NCI-H526 (cell line): Measurements from ENCODE around the gene PLCXD3.

Experiments used
- DNase-seq, 2 experiments: peaks; one replicate each; lab custom pipeline; 2025; lab: John Stamatoyannopoulos, UW

Gene PLCXD3

GRCh38 chr5:41415242-41415641 lies 95.2 kb downstream of the PLCXD3 start:
- no peak for DNase-seq

- no peak for DNase-seq
Observed at GRCh38 chr5:41414598-41414997, 95.8 kb downstream of the PLCXD3 start.

DNA sequence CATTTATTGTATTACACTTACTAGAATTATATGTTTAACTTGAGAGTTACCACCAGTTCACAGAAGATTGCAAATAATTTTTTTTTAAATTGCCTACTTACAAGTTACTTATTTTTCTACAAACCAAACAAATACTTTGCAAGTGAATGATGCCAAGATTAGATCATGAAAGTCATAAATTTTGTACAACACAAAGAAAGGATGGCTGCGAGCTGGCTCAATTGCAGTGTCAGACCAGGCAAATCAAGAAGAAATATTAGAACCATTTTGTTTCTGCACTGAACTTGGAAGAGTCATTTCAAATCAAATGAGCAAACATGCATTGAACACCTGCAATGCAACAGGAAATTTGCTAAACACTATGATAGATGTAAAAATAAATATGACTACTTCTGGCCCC lies 97.3 kb downstream of the PLCXD3 start:
- no peak for DNase-seq

DNA sequence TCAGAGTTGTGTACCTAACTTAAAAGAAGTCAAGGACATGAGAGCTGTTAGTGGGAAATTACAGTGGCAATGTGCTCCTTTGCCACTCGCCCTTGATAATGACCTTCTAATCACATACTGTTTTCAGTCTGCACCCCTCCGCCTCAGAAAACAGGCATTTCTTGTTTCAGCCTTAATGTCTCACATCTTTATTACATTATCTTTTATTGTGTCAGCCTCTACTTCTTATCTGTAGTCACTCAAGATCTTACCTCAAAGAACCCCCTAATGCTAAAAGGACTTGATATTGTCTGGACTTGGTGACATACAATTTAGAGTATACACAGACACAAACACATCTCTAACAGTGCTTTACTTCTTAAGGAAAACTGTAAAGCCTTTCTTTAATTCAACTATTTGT lies 97.9 kb downstream of the PLCXD3 start:
- DNase-seq = no peak

- no peak for DNase-seq
Observed at GRCh38 chr5:41410737-41411136, 99.7 kb downstream of the PLCXD3 start.

GRCh38 chr5:41410307-41410706 lies 100.1 kb downstream of the PLCXD3 start:
- DNase-seq = no peak

DNA sequence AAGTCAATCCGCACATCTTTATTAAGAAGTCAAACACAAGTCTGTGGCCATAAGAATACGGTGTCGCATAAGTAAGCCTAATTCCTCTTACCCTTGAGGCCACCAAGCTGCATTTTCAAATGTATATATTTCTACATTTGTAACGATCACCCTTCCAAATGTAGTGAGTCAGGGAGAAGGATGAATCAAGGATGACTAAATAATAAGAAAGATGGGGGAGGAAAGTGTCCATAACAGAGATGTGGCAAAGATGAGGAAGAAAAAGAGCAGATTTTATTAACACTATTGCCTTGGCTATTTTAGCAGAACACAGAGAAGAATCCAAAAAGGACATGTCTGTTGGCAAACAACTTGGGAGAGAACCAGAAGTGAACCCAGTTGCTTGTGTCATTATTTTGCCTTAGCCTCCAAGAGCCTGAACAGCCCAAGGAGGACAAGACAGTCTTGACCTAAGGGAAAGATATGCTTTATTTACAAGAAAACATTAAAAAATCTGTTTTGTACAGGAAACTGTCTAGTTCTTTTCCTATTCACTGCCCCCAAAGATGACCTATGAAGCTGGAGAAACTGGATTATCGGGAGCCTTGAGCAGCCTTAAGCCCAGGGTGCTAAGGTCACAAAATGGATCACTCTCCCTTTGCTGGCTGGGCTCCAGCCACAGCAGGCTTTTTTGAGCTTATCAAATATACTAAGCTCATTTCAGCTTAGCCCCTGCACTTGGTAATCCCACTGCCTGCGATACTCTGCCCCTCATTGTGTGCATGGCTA lies 101.5 kb downstream of the PLCXD3 start:
- no peak for DNase-seq

GRCh38 chr5:41406936-41407335 lies 103.5 kb downstream of the PLCXD3 start:
- DNase-seq = no peak

DNA sequence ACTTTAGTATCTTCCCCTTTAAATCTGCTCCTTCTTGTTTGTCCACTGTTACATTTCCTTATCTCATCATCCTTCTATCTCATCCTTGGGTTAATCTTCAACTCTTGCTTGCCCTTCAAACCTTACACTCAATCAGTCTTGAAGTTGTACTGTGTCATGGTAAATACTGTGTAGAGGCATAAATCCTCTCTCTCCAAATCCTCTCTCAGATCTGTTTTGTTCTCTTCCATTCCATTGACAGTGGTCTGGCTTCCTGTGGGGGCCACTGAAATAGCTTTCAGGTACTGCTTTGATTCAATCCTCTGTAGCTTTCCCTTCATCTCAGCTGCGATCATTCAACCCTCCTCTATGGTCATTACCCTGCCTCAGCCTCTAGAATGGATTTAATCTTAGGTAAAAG lies 104.0 kb downstream of the PLCXD3 start:
- DNase-seq = no peak

DNA sequence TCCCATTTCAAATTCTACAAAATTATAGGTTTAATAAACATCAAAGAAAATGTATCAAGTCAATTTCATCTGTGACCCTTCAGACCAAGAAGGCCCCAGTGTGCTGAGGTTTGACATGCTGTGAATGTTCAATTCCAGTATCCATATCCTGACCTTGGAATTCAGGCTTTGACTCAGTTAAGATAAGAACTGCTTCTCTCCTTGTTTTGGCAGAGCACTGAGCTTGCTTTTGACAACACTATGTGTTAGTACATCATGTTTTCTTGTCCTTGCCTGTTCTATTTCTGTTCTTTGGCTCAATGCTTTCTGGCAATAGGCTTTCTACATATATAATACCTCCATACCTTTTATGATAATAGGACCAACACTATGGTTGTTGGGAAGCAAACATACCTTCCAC lies 105.6 kb downstream of the PLCXD3 start:
- DNase-seq = no peak

GRCh38 chr5:41403846-41404245 lies 106.6 kb downstream of the PLCXD3 start:
- no peak for DNase-seq

DNA sequence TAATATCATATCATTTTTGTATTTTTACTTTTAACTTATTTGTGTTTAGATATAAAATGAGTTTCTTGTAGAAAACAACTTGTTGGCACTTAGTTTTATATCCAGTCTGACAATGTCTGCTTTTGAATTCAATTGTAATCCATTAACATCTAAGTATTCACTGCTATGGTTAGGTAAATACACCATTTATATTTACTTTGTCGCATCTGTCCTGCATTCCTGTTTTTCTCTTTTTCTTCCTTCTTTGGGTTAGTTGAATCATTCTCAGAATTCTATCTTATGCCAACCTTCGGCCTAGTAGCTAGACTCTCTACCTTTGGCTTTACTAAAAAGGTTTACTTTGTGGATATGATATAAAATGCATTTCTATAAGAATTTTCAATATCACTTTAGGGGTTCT lies 107.6 kb downstream of the PLCXD3 start:
- DNase-seq = no peak

GRCh38 chr5:41399839-41400238 lies 110.6 kb downstream of the PLCXD3 start:
- no peak for DNase-seq

DNA sequence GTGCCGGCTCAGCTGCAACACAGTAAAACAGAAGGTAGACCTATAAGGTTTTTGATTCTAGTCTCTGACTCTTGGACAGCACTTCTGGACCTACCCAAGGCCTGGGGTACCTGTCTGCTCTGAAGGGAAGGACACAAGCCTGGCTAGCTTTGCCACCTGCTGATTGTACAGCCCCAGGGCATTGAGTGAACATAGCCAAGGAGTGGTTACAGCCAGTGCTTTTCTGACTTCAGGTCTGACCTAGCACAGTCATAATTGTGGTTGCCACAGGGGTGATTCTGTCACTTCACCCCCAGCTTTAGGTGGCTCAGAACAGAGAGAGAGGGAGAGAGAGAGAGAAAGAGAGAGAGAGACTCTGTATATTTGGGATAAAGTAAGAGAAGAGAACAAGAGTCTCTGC lies 118.4 kb downstream of the PLCXD3 start:
- no peak for DNase-seq

DNA sequence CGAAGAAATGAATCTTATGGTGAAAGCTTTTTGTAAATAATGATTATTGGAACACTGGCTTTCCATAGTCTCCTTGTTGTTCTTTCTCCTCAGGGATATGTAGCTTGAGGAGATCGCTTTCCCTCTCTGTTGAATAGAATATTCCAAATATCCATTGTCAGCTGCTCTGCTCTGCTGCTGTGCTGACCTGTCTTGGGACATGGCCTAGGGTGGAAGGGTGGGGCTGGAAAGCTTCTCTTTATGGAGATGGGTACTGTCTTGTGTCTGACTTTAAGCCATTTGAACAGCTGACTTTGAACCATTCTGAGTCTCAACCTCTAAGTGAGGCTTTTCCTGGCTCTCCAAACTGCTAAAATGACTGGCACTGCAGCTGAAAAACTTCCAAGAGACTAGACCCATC lies 135.8 kb downstream of the PLCXD3 start:
- DNase-seq = no peak

DNA sequence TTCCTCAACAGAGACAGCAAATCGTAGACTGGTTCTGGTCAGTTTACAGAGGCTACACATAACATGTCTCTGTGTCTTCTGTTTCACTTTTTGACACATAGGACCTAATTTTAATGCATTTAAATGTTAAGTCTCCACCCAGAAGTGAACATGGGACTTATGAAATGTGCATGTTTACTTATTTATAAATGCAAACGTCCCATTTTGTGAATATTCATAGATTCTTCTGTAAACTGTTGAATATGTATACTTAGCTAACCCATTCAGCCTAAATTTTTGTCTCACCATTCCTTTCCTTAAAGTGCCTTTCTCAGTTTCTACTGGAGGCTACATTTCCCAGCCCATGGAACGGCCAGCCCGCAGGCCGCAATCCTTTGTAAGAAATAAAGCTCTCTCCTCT lies 137.2 kb downstream of the PLCXD3 start:
- DNase-seq = no peak

DNA sequence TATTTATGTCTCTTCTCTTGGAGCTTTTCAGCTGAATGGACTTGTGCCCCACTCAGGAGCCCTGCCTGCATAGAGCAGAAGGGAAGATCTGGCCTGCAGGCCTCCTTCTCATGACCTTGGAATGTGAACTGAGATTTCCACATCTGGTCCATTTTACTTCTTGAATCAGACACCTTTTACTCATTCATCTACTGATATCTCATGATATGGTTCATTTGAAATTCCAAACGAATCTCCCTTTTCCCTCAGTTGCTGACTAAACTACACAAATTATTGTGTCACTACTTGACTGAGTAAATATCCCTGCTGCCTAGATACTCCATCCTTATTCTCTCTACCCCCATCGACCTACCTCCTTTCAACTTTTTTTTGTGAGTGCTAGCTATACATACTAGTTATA lies 138.7 kb downstream of the PLCXD3 start:
- no peak for DNase-seq

GRCh38 chr5:41370482-41370881 lies 139.9 kb downstream of the PLCXD3 start:
- no peak for DNase-seq

- no peak for DNase-seq
Observed at GRCh38 chr5:41369799-41370198, 140.6 kb downstream of the PLCXD3 start.

DNA sequence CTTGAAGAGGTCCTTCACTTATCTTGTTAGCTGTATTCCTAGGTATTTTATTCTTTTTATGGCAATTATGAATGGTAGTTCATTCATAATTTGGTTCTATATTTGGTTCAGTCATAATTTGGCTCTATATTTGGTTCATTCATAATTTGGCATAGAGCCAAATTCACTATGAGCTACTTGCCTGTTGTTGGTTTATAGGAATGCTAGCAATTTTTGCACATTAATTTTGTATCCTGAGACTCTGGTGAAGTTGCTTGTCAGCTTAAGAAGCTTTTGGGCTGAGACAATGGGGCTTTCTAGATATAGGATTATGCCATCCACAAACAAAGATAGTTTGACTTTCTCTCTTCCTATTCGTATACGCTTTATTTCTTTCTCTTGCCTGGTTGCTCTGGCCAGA lies 142.2 kb downstream of the PLCXD3 start:
- DNase-seq = no peak

GRCh38 chr5:41365369-41365768 lies 145.0 kb downstream of the PLCXD3 start:
- DNase-seq = no peak

DNA sequence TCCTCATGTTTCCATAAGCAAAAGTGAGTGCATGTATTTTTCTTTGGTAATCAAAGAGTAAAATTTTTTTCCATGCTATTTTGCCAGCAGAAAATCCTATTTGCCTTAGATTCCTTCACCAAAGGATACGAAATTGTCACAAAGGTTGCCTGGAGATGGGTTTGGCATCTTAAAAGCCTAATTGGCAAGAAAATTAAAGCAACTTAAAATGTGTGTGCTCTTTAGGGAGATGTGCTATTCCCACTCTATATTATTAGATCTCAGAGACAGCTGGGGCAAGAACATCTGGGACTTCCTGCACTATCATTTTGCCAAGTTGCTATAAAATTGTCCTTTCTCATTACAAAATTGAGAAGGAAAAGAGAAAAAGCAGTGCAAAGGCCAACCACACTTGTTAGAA lies 146.1 kb downstream of the PLCXD3 start:
- no peak for DNase-seq

GRCh38 chr5:41363343-41363986 lies 146.9 kb downstream of the PLCXD3 start:
- DNase-seq = no peak

DNA sequence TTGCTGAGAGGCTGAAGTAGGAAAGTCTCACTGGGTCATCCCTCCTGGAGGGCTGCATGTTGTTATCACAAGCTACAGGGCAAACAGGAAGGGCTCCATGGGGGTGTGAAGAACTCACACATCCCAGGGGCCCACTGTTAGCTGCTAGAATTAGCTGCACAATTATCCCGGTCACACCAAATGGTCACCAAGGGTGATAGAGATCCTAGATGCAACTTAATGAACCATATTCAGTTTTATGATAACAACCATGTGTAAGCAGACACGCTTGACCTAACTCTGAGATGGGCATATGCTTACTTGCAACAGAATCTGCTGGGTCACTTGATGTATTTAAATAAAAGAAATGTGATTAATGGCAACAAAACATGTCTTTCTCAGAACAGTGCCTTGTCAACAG lies 153.6 kb downstream of the PLCXD3 start:
- no peak for DNase-seq
